Heart left ventricle (tissue), 13 donors: ENCODE data around the gene TBPL2.
"Not testable (repeated sequence)": the region's sequence is repeated elsewhere in the genome, so short reads cannot be mapped to it uniquely, and the experiment has no call there.

ENCODE experiments used
- CTCF ChIP-seq, 12 donors: fragments of 200-600 bp; sonication (generic) in 4 of 12; IDR thresholded peaks; one replicate each; pipeline versions ENCODE4 v1.5.0 to v1.8.0; 2018 to 2022; ENCODE audit warnings: antibody characterized with exemption in 12 of 12, mild to moderate bottlenecking in 5 of 12
- POLR2A ChIP-seq, 2 donors: fragments of 450-650 bp; IDR thresholded peaks; one replicate each; pipeline ENCODE4 v1.6.1; 2017; ENCODE audit warnings: antibody characterized with exemption in 2 of 2, mild to moderate bottlenecking in 2 of 2, moderate library complexity in 2 of 2
- donor health status: ischemic (EF 13 %, LVEDD 7.1; RV severe dilation, severe dysfunction).
- donor health status: DM: no; HTN: yes; CAD: no.
- donor health status: DM: no; HTN: no; CAD: no.
- donor health status: ischemic (EF 25% LVEDD 6.9; RV normal size, moderate dysfunction).
- donor health status: ischemic (EF 25% LVEDD 5.7; RV mildly dilated, moderate dysfunction).
- donor health status: ischemic (EF 35%, LVEDD 5.7; RV mildly dilated, moderate dysfunction).
- donor health status: nonischemic (EF 11% LVEDD 7.7; RV severe dilation, severe dysfunction).
- donor health status: DM: yes; HTN: yes; CAD: no.
- donor health status: PGD.
- donor health status: ischemic (EF 29% LVEDD 5.4; RV normal size, mild dysfunction).
- donor health status: nonischemic (EF 23%, LVEDD 6.1; RV moderate dilation, normal function).

- TF ChIP-seq POLR2A, CTCF (IDR thresholded peaks at IDR 0.05): not testable (repeated sequence)
Observed at GRCh38 chr14:55476448-55476847, 36.0 kb upstream of the TBPL2 start.
